Measurements from ENCODE around the gene TBC1D2B. TPM values are rescaled to one million over a fixed set of nuclear protein-coding genes. Genes with fewer than 3 reads are reported as not detected.

Gene TBC1D2B
- total RNA-seq, 1 experiment from 2014 or later = 18.3 TPM

GRCh38 chr15:78109156-78109555 is 31.6 kb upstream of the TBC1D2B start:
- Mint-ChIP-seq H3K4me1 (peaks cover 7% of the 10 kb centered on the region), H3K27me3 (ENCODE audit: low read depth) (no peaks in the 10 kb centered on the region), H3K36me3 (peaks cover 9% of the 10 kb centered on the region; the same call in 1 of the 2 replicates), H3K4me3 (no peak overlapping the region), H3K27ac (no peak overlapping the region), H3K9me3 (no peaks in the 10 kb centered on the region)
- CTCF ChIA-PET = interaction anchor here (1.0 to 4.5 kb wide), 43 partner anchors 11 to 456 kb away, joined by 3 to 91 read pairs (median 9); partner anchors contain the start of genes ACSBG1, CHRNA5, CIB2 and IDH3A
- POLR2A ChIA-PET = no interaction called here
- TF ChIP-seq ATF2 (CRISPR knock-in tag; IDR thresholded peaks at IDR 0.05; ENCODE audit: borderline replicate concordance, low read depth) (no peak), ERG (CRISPR knock-in tag; IDR thresholded peaks at IDR 0.05) (no peak), CREM (CRISPR knock-in tag; IDR thresholded peaks at IDR 0.05) (no peak), ETV6 (CRISPR knock-in tag; IDR thresholded peaks at IDR 0.05) (no peak), NFE2L1 (CRISPR knock-in tag; IDR thresholded peaks at IDR 0.05) (no peak), TP53 (CRISPR knock-in tag; IDR thresholded peaks at IDR 0.05) (no peak), ELF4 (CRISPR knock-in tag; IDR thresholded peaks at IDR 0.05; ENCODE audit: low read depth) (no peak), MLX (CRISPR knock-in tag; IDR thresholded peaks at IDR 0.05) (no peak), TEAD1 (CRISPR knock-in tag; IDR thresholded peaks at IDR 0.05) (no peak), ZNF671 (CRISPR knock-in tag; IDR thresholded peaks at IDR 0.05) (no peak), SP1 (CRISPR knock-in tag; conservative IDR thresholded peaks at IDR 0.05) (no peak), IRF2 (CRISPR knock-in tag; IDR thresholded peaks at IDR 0.05; ENCODE audit: borderline replicate concordance, low read depth) (no peak), ZBTB21 (CRISPR knock-in tag; IDR thresholded peaks at IDR 0.05; ENCODE audit: borderline replicate concordance) (no peak), E2F5 (CRISPR knock-in tag; IDR thresholded peaks at IDR 0.05) (no peak), PREB (CRISPR knock-in tag; IDR thresholded peaks at IDR 0.05; ENCODE audit: borderline replicate concordance) (no peak), GRHL2 (CRISPR knock-in tag; IDR thresholded peaks at IDR 0.05; ENCODE audit: insufficient replicate concordance, severe bottlenecking) (no peak), AR (CRISPR knock-in tag; IDR thresholded peaks at IDR 0.05) (no peak), MXD4 (CRISPR knock-in tag; IDR thresholded peaks at IDR 0.05; ENCODE audit: borderline replicate concordance) (no peak), PRRX2 (CRISPR knock-in tag; IDR thresholded peaks at IDR 0.05) (no peak), ZNF219 (CRISPR knock-in tag; IDR thresholded peaks at IDR 0.05; ENCODE audit: borderline replicate concordance) (no peak)
- DNase-seq (ENCODE audit: low spot score) (no peak), ATAC-seq (no peak)

Measured in WTC11 (cell line).